Ovary (tissue), 3 donors: ENCODE measurements around the gene CDH23.

ENCODE experiments used
- CTCF ChIP-seq, 3 donors: fragments of 450-650 bp in 2 of 3; fragments of 200-600 bp in 1 of 3; IDR thresholded peaks; one replicate each; pipeline versions ENCODE4 v1.5.1 to v1.8.0; 2016 to 2022; ENCODE audit warnings: antibody characterized with exemption in 3 of 3, mild to moderate bottlenecking in 1 of 3
- POLR2A ChIP-seq: fragments of 450-650 bp; IDR thresholded peaks from one replicate; pipeline ENCODE4 v1.6.1; 2017; ENCODE audit warnings: antibody characterized with exemption, mild to moderate bottlenecking, moderate library complexity
- donor health status: DM: no; HTN: no; CAD: no.

DNA sequence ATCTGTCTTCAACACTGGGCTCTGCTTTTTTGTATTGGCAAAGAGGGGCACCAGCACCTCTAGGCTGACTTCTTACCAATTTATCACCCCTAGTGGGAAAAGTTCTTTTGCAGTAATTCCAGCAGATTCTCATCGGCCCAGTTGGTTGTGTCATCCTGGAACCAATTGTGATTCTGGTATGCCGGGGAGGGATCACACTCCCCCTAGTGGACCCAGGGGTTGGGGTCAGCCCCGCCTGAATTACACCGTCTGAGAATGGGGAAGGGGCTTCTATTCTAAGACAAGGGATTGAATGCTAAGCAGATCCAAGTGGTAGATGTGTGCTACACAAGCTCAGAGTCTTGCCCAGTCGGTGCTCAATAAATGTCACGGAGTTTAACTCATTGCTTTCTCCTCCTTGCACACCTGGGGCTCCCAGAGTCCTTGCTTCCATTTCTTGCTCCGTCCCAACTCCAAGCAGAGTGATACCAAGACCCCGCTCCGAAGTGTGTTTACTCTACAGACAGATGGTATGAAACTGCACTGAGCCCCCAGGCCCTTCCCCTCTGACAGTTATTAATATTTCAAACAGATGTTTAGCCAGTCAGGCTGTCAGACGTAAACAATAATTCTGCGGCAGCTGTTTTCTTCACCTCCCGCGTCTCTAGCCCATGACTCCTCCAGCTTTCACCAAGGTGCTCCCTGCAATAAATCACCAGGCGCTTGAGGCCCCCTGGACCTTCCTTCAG lies 251.0 kb downstream of the CDH23 start:
- no peak for TF ChIP-seq CTCF (IDR thresholded peaks at IDR 0.05)
- no peak for TF ChIP-seq POLR2A
